ENCODE data around the gene TMEM255B.

TMEM255B gene

DNA sequence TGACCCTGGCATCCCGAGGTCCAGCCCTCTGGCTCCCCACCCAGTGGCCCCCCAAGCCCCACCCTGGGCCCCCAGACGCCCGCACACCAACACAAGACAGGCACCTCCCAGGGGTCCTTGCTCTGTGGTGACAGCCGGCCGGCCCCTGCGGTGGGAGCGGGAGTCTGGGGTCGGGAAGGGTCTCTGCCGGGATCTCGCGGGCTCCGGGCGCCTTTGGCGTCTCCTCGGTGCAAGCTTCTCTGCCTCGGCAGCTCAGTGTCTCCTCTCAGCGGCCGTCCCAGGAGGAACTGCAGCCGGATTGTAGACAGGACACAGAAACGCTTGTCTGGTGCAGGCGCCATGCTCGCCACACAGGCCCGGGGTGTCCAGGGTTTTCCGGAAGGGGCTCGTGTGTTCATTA is 43.7 kb downstream of the TMEM255B start:
- H3F3A ChIP-seq (ENCODE audit: insufficient read depth): no peaks in the 10 kb centered on the region
- no peaks in the 10 kb centered on the region for H4K20me1 ChIP-seq (ENCODE audit: low read depth, low read length)
- H3K4me2 ChIP-seq (ENCODE audit: low read depth, low read length, poor library complexity, severe bottlenecking): no peak overlapping the region
- no peak overlapping the region for H3K27ac ChIP-seq (ENCODE audit: low read depth, low read length)
- H3K9me3 ChIP-seq (ENCODE audit: insufficient read depth, low read length): peaks cover 1% of the 10 kb centered on the region; the same call in 1 of the 2 replicates
- TF ChIP-seq, protein P1, sequence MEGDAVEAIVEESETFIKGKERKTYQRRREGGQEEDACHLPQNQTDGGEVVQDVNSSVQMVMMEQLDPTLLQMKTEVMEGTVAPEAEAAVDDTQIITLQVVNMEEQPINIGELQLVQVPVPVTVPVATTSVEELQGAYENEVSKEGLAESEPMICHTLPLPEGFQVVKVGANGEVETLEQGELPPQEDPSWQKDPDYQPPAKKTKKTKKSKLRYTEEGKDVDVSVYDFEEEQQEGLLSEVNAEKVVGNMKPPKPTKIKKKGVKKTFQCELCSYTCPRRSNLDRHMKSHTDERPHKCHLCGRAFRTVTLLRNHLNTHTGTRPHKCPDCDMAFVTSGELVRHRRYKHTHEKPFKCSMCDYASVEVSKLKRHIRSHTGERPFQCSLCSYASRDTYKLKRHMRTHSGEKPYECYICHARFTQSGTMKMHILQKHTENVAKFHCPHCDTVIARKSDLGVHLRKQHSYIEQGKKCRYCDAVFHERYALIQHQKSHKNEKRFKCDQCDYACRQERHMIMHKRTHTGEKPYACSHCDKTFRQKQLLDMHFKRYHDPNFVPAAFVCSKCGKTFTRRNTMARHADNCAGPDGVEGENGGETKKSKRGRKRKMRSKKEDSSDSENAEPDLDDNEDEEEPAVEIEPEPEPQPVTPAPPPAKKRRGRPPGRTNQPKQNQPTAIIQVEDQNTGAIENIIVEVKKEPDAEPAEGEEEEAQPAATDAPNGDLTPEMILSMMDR (IDR thresholded peaks at IDR 0.05; ENCODE audit: insufficient read depth, low read length, poor library complexity, severe bottlenecking): no peak
- no peak for TF ChIP-seq EZH2phosphoT487 (conservative IDR thresholded peaks at IDR 0.05; ENCODE audit: low read length)
- H3K27me3 ChIP-seq (ENCODE audit: low read length): no peaks in the 10 kb centered on the region
- no peaks in the 10 kb centered on the region for H3K36me3 ChIP-seq (ENCODE audit: low read length)
- no peaks in the 10 kb centered on the region for H3K9me2 ChIP-seq (replicated peaks; ENCODE audit: insufficient read depth, low read length)
- no peak overlapping the region for H2AFZ ChIP-seq (ENCODE audit: low read depth, low read length, severe bottlenecking)
- H3K4me3 ChIP-seq (ENCODE audit: insufficient read depth, low read length, poor library complexity, severe bottlenecking): no peak overlapping the region
- H3K9ac ChIP-seq (ENCODE audit: low read length): no peak overlapping the region
- H3K79me2 ChIP-seq (ENCODE audit: insufficient read depth, low read length): no peaks in the 10 kb centered on the region

DNA sequence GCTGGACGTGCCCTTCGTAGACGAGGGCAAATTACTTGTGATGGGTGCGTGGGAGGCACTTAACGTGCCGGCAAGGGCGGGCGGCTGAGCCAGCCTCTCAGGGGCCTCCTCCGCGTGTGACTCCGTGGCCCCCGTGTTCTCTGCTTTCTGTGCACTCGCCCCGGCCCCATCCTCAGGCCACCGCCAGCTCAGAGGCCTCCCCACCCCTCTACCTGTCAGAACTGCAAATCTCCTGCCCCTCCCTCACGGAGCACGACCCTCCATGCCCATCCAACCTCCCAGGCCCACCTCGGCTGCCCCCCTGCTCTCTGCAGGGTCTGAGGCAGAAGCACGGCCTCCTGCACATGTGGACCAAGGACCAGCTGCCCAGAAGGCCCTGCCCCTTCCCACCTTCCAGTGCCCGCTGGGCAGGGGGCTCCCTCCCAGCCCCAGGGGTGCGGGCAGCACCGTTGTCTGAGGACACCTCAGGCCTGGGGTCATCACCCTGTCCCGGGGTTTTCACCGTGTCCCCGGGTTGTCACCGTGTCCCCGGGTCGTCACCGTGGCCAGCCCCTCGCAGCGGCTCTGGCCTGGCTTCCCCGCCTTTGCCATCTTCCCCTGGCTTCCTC is 44.5 kb downstream of the TMEM255B start:
- Histone ChIP-seq H3K79me2 (ENCODE audit: insufficient read depth, low read length) (no peaks in the 10 kb centered on the region), H3K36me3 (ENCODE audit: low read length) (no peaks in the 10 kb centered on the region), H3K9me2 (replicated peaks; ENCODE audit: insufficient read depth, low read length) (no peaks in the 10 kb centered on the region), H4K20me1 (ENCODE audit: low read depth, low read length) (no peaks in the 10 kb centered on the region), H2AFZ (ENCODE audit: low read depth, low read length, severe bottlenecking) (no peak overlapping the region), H3F3A (ENCODE audit: insufficient read depth) (no peaks in the 10 kb centered on the region), H3K4me3 (ENCODE audit: insufficient read depth, low read length, poor library complexity, severe bottlenecking) (no peak overlapping the region), H3K27ac (ENCODE audit: low read depth, low read length) (no peak overlapping the region), H3K9ac (ENCODE audit: low read length) (no peak overlapping the region), H3K4me2 (ENCODE audit: low read depth, low read length, poor library complexity, severe bottlenecking) (no peak overlapping the region), H3K9me3 (ENCODE audit: insufficient read depth, low read length) (peaks cover 9% of the 10 kb centered on the region; the same call in 1 of the 2 replicates), H3K27me3 (ENCODE audit: low read length) (no peaks in the 10 kb centered on the region)
- TF ChIP-seq, protein P1 (IDR thresholded peaks at IDR 0.05; ENCODE audit: insufficient read depth, low read length, poor library complexity, severe bottlenecking): no peak
- TF ChIP-seq EZH2phosphoT487 (conservative IDR thresholded peaks at IDR 0.05; ENCODE audit: low read length): no peak

DNA sequence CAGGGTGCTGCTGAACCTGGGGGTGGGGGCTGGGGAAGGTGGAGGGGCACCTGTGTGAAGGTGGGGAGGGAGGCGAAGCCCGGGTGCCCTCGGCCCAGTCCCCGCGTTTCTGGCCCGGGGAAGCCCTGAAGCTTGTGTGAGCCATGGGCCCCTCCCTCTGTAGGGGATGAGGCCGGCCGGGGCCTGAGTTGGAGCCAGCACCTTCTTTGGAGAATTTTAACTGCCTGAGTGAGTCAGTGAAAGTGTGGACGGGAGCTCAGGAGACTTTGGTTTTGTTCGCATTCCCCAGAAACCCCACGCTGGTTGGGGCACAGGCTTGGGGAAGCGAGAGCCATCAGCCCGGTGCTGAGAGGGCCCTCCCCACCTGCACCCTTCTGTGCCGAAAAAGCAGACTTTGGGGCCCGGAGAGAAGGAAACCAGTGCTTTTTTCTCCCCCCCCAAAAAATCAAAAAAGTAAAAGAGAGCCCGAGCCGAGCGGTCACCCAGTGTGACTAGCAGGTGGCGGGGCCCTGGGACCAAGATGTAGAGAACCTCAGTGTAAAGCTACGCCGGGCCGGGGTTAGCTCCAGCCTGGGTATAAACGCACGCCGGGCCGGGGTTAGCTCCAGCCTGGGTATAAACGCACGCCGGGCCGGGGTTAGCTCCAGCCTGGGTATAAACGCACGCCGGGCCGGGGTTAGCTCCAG is 45.1 kb downstream of the TMEM255B start:
- H3K36me3 ChIP-seq (ENCODE audit: low read length): no peaks in the 10 kb centered on the region
- H3K4me2 ChIP-seq (ENCODE audit: low read depth, low read length, poor library complexity, severe bottlenecking): no peak overlapping the region
- H3K79me2 ChIP-seq (ENCODE audit: insufficient read depth, low read length): no peaks in the 10 kb centered on the region
- H4K20me1 ChIP-seq (ENCODE audit: low read depth, low read length): no peaks in the 10 kb centered on the region
- peaks cover 12% of the 10 kb centered on the region; the same call in 1 of the 2 replicates for H3K9me3 ChIP-seq (ENCODE audit: insufficient read depth, low read length)
- no peak overlapping the region for H2AFZ ChIP-seq (ENCODE audit: low read depth, low read length, severe bottlenecking)
- TF ChIP-seq EZH2phosphoT487 (conservative IDR thresholded peaks at IDR 0.05; ENCODE audit: low read length): no peak
- TF ChIP-seq, protein P1 (IDR thresholded peaks at IDR 0.05; ENCODE audit: insufficient read depth, low read length, poor library complexity, severe bottlenecking): no peak
- H3K9ac ChIP-seq (ENCODE audit: low read length): no peak overlapping the region
- no peak overlapping the region for H3K4me3 ChIP-seq (ENCODE audit: insufficient read depth, low read length, poor library complexity, severe bottlenecking)
- H3K27me3 ChIP-seq (ENCODE audit: low read length): no peaks in the 10 kb centered on the region
- H3F3A ChIP-seq (ENCODE audit: insufficient read depth): no peaks in the 10 kb centered on the region
- H3K9me2 ChIP-seq (replicated peaks; ENCODE audit: insufficient read depth, low read length): no peaks in the 10 kb centered on the region
- no peak overlapping the region for H3K27ac ChIP-seq (ENCODE audit: low read depth, low read length)

Data from SU-DHL-6 (cell line).